OCI-LY3 (cell line): ENCODE measurements around the gene ATG7.
"Not testable (repeated sequence)": the region's sequence is repeated elsewhere in the genome, so short reads cannot be mapped to it uniquely, and the experiment has no call there.

Experiments
- H2AFZ ChIP-seq: fragments of 200-600, 300-600 bp; shearing (Covaris generic); 2 replicates; pipeline ENCODE4 v1.6.0; 2014; ENCODE audit warnings: antibody characterized with exemption, low read depth, low read length
- H3K27ac ChIP-seq: fragments of 200-600, 300-600 bp; sonication (generic); 2 replicates; pipeline ENCODE4 v1.5.1; 2014; ENCODE audit warnings: mild to moderate bottlenecking, low read length, moderate library complexity, mixed read lengths
- H3K27me3 ChIP-seq: fragments of 200-600, 300-600 bp; sonication (generic); 2 replicates; pipeline ENCODE4 v1.6.1; 2014; ENCODE audit warnings: low read depth, low read length, mixed read lengths
- H3K36me3 ChIP-seq: fragments of 200-600, 300-600 bp; sonication (generic); replicated peaks from 2 replicates; pipeline ENCODE3; 2014; ENCODE audit warnings: low read depth, low read length, mixed read lengths
- H3K4me1 ChIP-seq: fragments of 300-600, 200-600 bp; sonication (generic); 2 replicates; pipeline ENCODE4 v1.6.1; 2014; ENCODE audit warnings: low read length, mixed read lengths
- H3K4me2 ChIP-seq: fragments of 200-600, 300-600 bp; sonication (generic); 2 replicates; pipeline ENCODE4 v1.6.1; 2014; ENCODE audit warnings: low read length, mixed read lengths
- H3K4me3 ChIP-seq: fragments of 300-600, 200-600 bp; sonication (generic); 2 replicates; pipeline ENCODE4 v1.5.1; 2014; ENCODE audit warnings: antibody characterized with exemption, mild to moderate bottlenecking, low read length, moderate library complexity
- H3K79me2 ChIP-seq: fragments of 300-600, 200-600 bp; shearing (Covaris generic); 2 replicates; pipeline ENCODE4 v1.6.1; 2014; ENCODE audit warnings: mild to moderate bottlenecking, low read length, mixed read lengths
- H3K9ac ChIP-seq: fragments of 300-600, 200-600 bp; shearing (Covaris generic); 2 replicates; pipeline ENCODE4 v1.6.0; 2014; ENCODE audit warnings: mild to moderate bottlenecking, low read length, moderate library complexity
- H3K9me3 ChIP-seq: fragments of 200-600, 300-600 bp; shearing (Covaris generic); 2 replicates; pipeline ENCODE4 v1.6.1; 2014; ENCODE audit warnings: low read length, mixed read lengths; ENCODE audit not compliant: insufficient read depth
- H4K20me1 ChIP-seq: fragments of 200-600, 300-600 bp; sonication (generic); 2 replicates; pipeline ENCODE4 v1.6.1; 2016; ENCODE audit warnings: low read length, mixed read lengths; ENCODE audit not compliant: insufficient read depth
- EZH2phosphoT487 ChIP-seq: fragments of 200-600 bp; shearing (Covaris generic); IDR thresholded peaks from 2 replicates; pipeline ENCODE4 v1.6.1; 2018; ENCODE audit warnings: antibody characterized with exemption, mixed run types, low read depth
- TF ChIP-seq, protein P1 (sequence below): fragments of 200-600, 300-600 bp; sonication (generic); IDR thresholded peaks from 2 replicates; pipeline ENCODE4 v1.5.1; 2014; ENCODE audit warnings: antibody characterized with exemption, low read length, low read depth

ATG7 gene

DNA sequence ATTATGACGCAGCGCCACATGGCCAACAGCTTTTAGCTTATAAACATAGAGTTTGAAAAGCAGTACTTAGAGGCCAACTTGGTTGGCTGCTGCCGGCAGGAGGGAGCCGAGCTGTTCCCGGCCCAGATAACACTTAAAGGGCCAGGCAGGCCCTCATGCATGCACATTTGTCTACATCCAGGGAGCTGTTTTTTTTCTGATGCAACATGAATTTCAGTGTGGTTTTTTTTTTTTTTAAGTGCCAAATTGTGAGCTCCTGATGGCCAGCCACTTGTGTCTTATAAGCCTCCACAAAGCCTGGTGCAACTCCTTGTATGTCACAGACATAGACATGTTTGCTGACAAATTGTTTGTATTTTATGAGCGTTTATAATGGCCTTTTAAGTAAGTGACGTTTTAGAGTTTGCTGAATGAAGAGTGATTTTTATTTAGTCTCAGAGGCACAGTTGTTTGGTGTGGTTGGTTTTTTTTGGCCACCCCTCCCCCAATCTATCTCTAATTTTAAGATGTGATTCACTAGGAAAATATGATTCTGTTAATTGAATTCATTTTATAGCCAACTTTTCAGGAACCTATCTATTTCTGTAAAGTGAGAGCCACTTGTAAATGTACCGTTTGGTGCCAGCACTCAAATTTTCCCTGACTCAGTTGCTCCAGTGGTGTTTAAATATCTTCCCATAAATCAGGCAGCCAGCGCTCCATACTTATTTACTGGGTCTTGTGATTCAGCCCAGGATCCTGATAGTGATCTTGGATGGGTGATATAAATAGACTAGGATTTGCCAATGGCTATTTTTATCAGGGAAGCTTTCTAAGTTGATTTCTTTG, 237.2 kb downstream of the ATG7 start:
- no peak overlapping the region for H3K9ac ChIP-seq
- H3K4me3 ChIP-seq, result no peak overlapping the region
- no peaks in the 10 kb centered on the region for H3K27me3 ChIP-seq
- no peak overlapping the region for H3K4me2 ChIP-seq
- H3K4me1 ChIP-seq, result no peaks in the 10 kb centered on the region
- TF ChIP-seq, protein P1, sequence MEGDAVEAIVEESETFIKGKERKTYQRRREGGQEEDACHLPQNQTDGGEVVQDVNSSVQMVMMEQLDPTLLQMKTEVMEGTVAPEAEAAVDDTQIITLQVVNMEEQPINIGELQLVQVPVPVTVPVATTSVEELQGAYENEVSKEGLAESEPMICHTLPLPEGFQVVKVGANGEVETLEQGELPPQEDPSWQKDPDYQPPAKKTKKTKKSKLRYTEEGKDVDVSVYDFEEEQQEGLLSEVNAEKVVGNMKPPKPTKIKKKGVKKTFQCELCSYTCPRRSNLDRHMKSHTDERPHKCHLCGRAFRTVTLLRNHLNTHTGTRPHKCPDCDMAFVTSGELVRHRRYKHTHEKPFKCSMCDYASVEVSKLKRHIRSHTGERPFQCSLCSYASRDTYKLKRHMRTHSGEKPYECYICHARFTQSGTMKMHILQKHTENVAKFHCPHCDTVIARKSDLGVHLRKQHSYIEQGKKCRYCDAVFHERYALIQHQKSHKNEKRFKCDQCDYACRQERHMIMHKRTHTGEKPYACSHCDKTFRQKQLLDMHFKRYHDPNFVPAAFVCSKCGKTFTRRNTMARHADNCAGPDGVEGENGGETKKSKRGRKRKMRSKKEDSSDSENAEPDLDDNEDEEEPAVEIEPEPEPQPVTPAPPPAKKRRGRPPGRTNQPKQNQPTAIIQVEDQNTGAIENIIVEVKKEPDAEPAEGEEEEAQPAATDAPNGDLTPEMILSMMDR, result no peak
- no peak for TF ChIP-seq EZH2phosphoT487
- H3K79me2 ChIP-seq, result no peaks in the 10 kb centered on the region
- H3K9me3 ChIP-seq, result no peaks in the 10 kb centered on the region
- H3K27ac ChIP-seq, result no peak overlapping the region
- H3K36me3 ChIP-seq, result no peaks in the 10 kb centered on the region
- no peak overlapping the region for H2AFZ ChIP-seq
- no peaks in the 10 kb centered on the region; the same call in 1 of the 2 replicates for H4K20me1 ChIP-seq

DNA sequence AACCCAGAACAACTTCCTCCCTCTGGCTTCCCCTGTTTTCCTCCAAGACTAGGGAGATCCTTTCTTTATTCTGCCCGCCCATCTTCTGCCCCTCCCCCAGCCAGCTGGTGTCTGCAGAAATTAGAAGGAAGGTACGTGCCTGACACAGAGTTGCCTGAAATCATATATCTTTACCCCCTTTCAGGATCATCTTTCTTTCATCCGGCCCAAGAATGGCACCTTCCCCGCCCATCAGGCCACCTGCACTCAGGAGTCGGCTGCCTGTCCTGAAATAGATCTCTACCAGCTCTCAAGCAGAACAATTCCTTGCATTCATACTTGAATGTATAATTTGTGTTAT, 237.8 kb downstream of the ATG7 start:
- Histone ChIP-seq H3K4me1 (no peaks in the 10 kb centered on the region), H3K9me3 (no peaks in the 10 kb centered on the region), H3K4me3 (no peak overlapping the region), H3K36me3 (no peaks in the 10 kb centered on the region), H3K79me2 (no peaks in the 10 kb centered on the region), H3K9ac (no peak overlapping the region), H3K4me2 (no peak overlapping the region), H2AFZ (no peak overlapping the region), H3K27ac (no peak overlapping the region), H4K20me1 (no peaks in the 10 kb centered on the region; the same call in 1 of the 2 replicates), H3K27me3 (no peaks in the 10 kb centered on the region)
- TF ChIP-seq EZH2phosphoT487, result no peak
- TF ChIP-seq, protein P1, result no peak

DNA sequence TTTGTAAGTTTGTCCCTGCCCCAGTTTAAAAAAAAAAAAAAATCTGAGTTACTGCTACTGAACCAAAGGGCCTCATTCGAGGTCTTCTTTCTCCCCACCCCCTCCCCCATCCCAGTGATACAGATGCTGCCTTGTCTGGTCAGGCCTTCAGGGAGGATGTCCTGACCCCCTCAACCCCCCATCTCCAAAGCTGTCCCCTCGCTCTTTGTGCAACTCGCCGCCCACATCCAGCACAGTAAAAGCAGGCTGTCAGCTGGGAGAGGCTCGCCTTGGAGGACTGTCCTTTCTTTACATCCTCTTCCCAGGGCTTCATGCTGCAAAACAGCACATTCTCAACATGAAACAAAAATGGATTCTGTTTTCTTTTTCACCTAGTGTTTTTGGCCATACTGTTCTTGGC, 238.2 kb downstream of the ATG7 start:
- Histone ChIP-seq H3K36me3 (no peaks in the 10 kb centered on the region), H2AFZ (no peak overlapping the region), H3K4me3 (no peak overlapping the region), H3K9me3 (no peaks in the 10 kb centered on the region), H3K4me2 (no peak overlapping the region), H3K27me3 (no peaks in the 10 kb centered on the region), H3K27ac (no peak overlapping the region), H4K20me1 (no peaks in the 10 kb centered on the region; the same call in 1 of the 2 replicates), H3K79me2 (no peaks in the 10 kb centered on the region), H3K4me1 (no peaks in the 10 kb centered on the region), H3K9ac (no peak overlapping the region)
- TF ChIP-seq, protein P1, result no peak
- no peak for TF ChIP-seq EZH2phosphoT487

DNA sequence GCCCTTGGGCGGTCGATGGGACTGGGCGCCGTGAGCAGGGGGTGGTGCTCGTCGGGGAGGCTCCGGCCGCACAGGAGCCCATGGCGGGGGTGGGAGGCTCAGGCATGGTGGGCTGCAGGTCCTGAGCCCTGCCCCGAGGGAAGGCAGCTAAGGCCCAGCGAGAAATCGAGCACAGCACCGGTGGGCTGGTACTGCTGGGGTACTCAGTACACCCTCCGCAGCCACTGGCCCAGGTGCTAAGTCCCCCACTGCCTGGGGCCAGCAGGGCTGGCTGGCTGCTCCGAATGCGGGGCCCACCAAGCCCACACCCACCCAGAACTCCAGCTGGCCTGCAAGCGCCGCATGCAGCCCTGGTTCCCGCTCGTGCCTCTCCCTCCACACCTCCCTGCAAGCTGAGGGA, 239.4 kb downstream of the ATG7 start:
- not testable (repeated sequence) for H3K79me2 ChIP-seq, H3K9ac ChIP-seq, H3K9me3 ChIP-seq, H3K27me3 ChIP-seq, H3K36me3 ChIP-seq, H3K4me2 ChIP-seq, H3K27ac ChIP-seq, H4K20me1 ChIP-seq, H3K4me1 ChIP-seq, H2AFZ ChIP-seq, H3K4me3 ChIP-seq

DNA sequence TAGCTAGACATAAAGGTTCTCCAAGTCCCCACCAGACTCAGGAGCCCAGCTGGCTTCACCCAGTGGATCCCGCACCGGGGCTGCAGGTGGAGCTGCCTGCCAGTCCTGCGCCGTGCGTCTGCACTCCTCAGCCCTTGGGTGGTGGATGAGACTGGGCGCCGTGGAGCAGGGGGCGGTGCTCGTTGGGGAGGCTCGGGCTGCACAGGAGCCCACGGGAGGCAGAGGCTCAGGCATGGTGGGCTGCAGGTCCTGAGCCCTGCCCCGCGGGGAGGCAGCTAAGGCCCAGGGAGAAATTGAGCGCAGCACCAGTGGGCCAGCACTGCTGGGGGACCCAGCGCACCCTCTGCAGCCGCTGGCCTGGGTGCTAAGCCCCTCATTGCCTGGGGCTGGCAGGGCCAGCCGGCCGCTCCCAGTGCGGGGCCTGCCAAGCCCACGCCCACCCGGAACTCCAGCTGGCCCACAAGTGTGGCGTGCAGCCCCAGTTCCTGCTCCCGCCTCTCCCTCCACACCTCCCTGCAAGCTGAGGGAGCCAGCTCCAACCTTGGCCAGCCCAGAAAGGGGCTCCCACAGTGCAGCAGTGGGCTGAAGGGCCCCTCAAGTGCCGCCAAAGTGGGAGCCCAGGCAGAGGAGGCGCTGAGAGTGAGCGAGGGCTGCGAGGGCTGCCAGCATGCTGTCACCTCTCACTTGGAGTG, 241.1 kb downstream of the ATG7 start:
- not testable (repeated sequence) for H3K79me2 ChIP-seq, H3K4me2 ChIP-seq, H3K9me3 ChIP-seq, H3K4me1 ChIP-seq, H3K36me3 ChIP-seq, H2AFZ ChIP-seq, H3K27ac ChIP-seq, H4K20me1 ChIP-seq, H3K4me3 ChIP-seq, H3K27me3 ChIP-seq, H3K9ac ChIP-seq
